Measurements from ENCODE around the gene RELN.

- no peak for TF ChIP-seq CTCF (IDR thresholded peaks at IDR 0.05 in 2 of 3, conservative IDR thresholded peaks at IDR 0.05 in 1 of 3; ENCODE audit: insufficient read depth in 2 of 3, low read depth in 1 of 3, low read length in 3 of 3)
- TF ChIP-seq FOXM1 (IDR thresholded peaks at IDR 0.05; ENCODE audit: low read depth) = no peak
- no peak for TF ChIP-seq FOXM1 (CRISPR knock-in tag; IDR thresholded peaks at IDR 0.05; ENCODE audit: low read depth)
- TF ChIP-seq RFX5 (IDR thresholded peaks at IDR 0.05; ENCODE audit: low read depth, low read length) = no peak
- TF ChIP-seq TAF1 (IDR thresholded peaks at IDR 0.05; ENCODE audit: control insufficient read depth, extremely low read depth, insufficient read depth, low read length, severe bottlenecking) = no peak
- TF ChIP-seq MXD1 (CRISPR knock-in tag; IDR thresholded peaks at IDR 0.05; ENCODE audit: borderline replicate concordance, poor library complexity, severe bottlenecking) = no peak
- no peak for TF ChIP-seq EZH2 (IDR thresholded peaks at IDR 0.05; ENCODE audit: borderline replicate concordance, low read depth, low read length)
- TF ChIP-seq TAF15 (IDR thresholded peaks at IDR 0.05; ENCODE audit: low read depth, low read length) = no peak
- no peak for TF ChIP-seq ATF3 (IDR thresholded peaks at IDR 0.05)
- no peak for TF ChIP-seq ATF3 (CRISPR knock-in tag; conservative IDR thresholded peaks at IDR 0.05)
- no peak for TF ChIP-seq TCF7 (IDR thresholded peaks at IDR 0.05; ENCODE audit: borderline replicate concordance)
- TF ChIP-seq XRCC3 (IDR thresholded peaks at IDR 0.05) = no peak
- no peak for TF ChIP-seq POLR2A (conservative IDR thresholded peaks at IDR 0.05)
- no peak for TF ChIP-seq E2F5 (CRISPR knock-in tag; IDR thresholded peaks at IDR 0.05)
Measured at GRCh38 chr7:103656221-103656620, 333.2 kb downstream of the RELN start.
